HEK293 (cell line): ENCODE results near the gene KRABD2.

Source experiments
- ELK4 ChIP-seq: IDR thresholded peaks from 2 replicates; pipeline ENCODE4 v1.6.1; 2011; ENCODE audit warnings: mild to moderate bottlenecking, low read depth, low read length, borderline replicate concordance
- GLIS2 ChIP-seq: fragments of 450-650 bp; formaldehyde crosslinking; IDR thresholded peaks from 2 replicates; pipeline ENCODE4 v1.5.1; 2016; ENCODE audit warnings: missing biosample characterization, missing genetic modification characterization
- HOXA7 ChIP-seq: sonication (generic); formaldehyde crosslinking; IDR thresholded peaks from 2 replicates; pipeline ENCODE4 v1.8.1; 2022; ENCODE audit warnings: missing genetic modification reagents, borderline replicate concordance
- IKZF3 ChIP-seq: fragments of 450-650 bp; IDR thresholded peaks from 2 replicates; pipeline ENCODE4 v1.5.0; 2018; ENCODE audit warnings: missing biosample characterization, mild to moderate bottlenecking, missing genetic modification characterization, moderate library complexity
- MZF1 ChIP-seq: fragments of 450-650 bp; formaldehyde crosslinking; IDR thresholded peaks from 2 replicates; pipeline ENCODE4 v1.5.1; 2017; ENCODE audit warnings: missing biosample characterization, missing genetic modification characterization, borderline replicate concordance
- SCRT1 ChIP-seq: fragments of 450-650 bp; formaldehyde crosslinking; IDR thresholded peaks from 2 replicates; pipeline ENCODE4 v1.5.1; 2016; ENCODE audit warnings: missing biosample characterization, missing genetic modification characterization, borderline replicate concordance
- SETDB1 ChIP-seq: IDR thresholded peaks from one replicate; pipeline ENCODE4 v1.6.1; 2017; ENCODE audit warnings: mild to moderate bottlenecking, low read length, moderate library complexity, mixed read lengths; ENCODE audit not compliant: insufficient read length
- SP3 ChIP-seq: fragments of 450-650 bp; formaldehyde crosslinking; IDR thresholded peaks from 2 replicates; pipeline ENCODE4 v1.5.1; 2016; ENCODE audit warnings: missing biosample characterization, missing genetic modification characterization
- ZFP3 ChIP-seq: fragments of 450-650 bp; formaldehyde crosslinking; IDR thresholded peaks from 2 replicates; pipeline ENCODE4 v1.5.1; 2016; ENCODE audit warnings: low read depth, missing biosample characterization, missing genetic modification characterization
- ZIC2 ChIP-seq: fragments of 450-650 bp; formaldehyde crosslinking; IDR thresholded peaks from 2 replicates; pipeline ENCODE4 v1.5.1; 2016; ENCODE audit warnings: missing biosample characterization, missing genetic modification characterization
- ZNF121 ChIP-seq: fragments of 450-650 bp; formaldehyde crosslinking; IDR thresholded peaks from 2 replicates; pipeline ENCODE4 v1.5.1; 2016; ENCODE audit warnings: missing biosample characterization, missing genetic modification characterization
- ZNF140 ChIP-seq: fragments of 450-650 bp; formaldehyde crosslinking; IDR thresholded peaks from 2 replicates; pipeline ENCODE4 v1.5.1; 2016; ENCODE audit warnings: missing biosample characterization, missing genetic modification characterization
- ZNF148 ChIP-seq: fragments of 450-650 bp; formaldehyde crosslinking; IDR thresholded peaks from 2 replicates; pipeline ENCODE4 v1.5.0; 2017; ENCODE audit warnings: missing biosample characterization, missing genetic modification characterization, borderline replicate concordance
- ZNF157 ChIP-seq: fragments of 450-650 bp; formaldehyde crosslinking; IDR thresholded peaks from 2 replicates; pipeline ENCODE4 v1.5.1; 2016; ENCODE audit warnings: missing biosample characterization, missing genetic modification characterization
- ZNF19 ChIP-seq: fragments of 450-650 bp; formaldehyde crosslinking; IDR thresholded peaks from 2 replicates; pipeline ENCODE4; 2016; ENCODE audit warnings: missing biosample characterization, missing genetic modification characterization, low read depth
- ZNF202 ChIP-seq: fragments of 450-650 bp; formaldehyde crosslinking; IDR thresholded peaks from 2 replicates; pipeline ENCODE4 v1.5.1; 2016; ENCODE audit warnings: missing biosample characterization, missing genetic modification characterization, borderline replicate concordance
- ZNF214 ChIP-seq: fragments of 450-650 bp; formaldehyde crosslinking; IDR thresholded peaks from 2 replicates; pipeline ENCODE4 v1.5.1; 2017; ENCODE audit warnings: missing biosample characterization, mild to moderate bottlenecking, missing genetic modification characterization, borderline replicate concordance
- ZNF221 ChIP-seq: fragments of 450-650 bp; formaldehyde crosslinking; IDR thresholded peaks from 2 replicates; pipeline ENCODE4 v1.5.1; 2017; ENCODE audit warnings: missing biosample characterization, missing genetic modification characterization, borderline replicate concordance
- ZNF248 ChIP-seq: fragments of 450-650 bp; formaldehyde crosslinking; IDR thresholded peaks from 2 replicates; pipeline ENCODE4 v1.5.1; 2017; ENCODE audit warnings: missing biosample characterization, missing genetic modification characterization
- ZNF266 ChIP-seq: fragments of 450-650 bp; formaldehyde crosslinking; IDR thresholded peaks from 2 replicates; pipeline ENCODE4 v1.5.1; 2016; ENCODE audit warnings: missing biosample characterization, missing genetic modification characterization, low read depth
- ZNF311 ChIP-seq: fragments of 450-650 bp; formaldehyde crosslinking; IDR thresholded peaks from 2 replicates; pipeline ENCODE4 v1.5.1; 2017; ENCODE audit warnings: missing biosample characterization, missing genetic modification characterization, borderline replicate concordance
- ZNF335 ChIP-seq: fragments of 450-650 bp; formaldehyde crosslinking; conservative IDR thresholded peaks from 2 replicates; pipeline ENCODE4 v1.5.1; 2016; ENCODE audit warnings: missing biosample characterization, missing genetic modification characterization
- ZNF394 ChIP-seq: fragments of 450-650 bp; formaldehyde crosslinking; IDR thresholded peaks from 2 replicates; pipeline ENCODE4 v1.5.1; 2016; ENCODE audit warnings: missing biosample characterization, missing genetic modification characterization, mild to moderate bottlenecking, moderate library complexity, borderline replicate concordance
- ZNF416 ChIP-seq: fragments of 450-650 bp; formaldehyde crosslinking; IDR thresholded peaks from 2 replicates; pipeline ENCODE4 v1.5.1; 2016; ENCODE audit warnings: missing biosample characterization, missing genetic modification characterization
- ZNF48 ChIP-seq: fragments of 450-650 bp; formaldehyde crosslinking; IDR thresholded peaks from 2 replicates; pipeline ENCODE4 v1.5.1; 2016; ENCODE audit warnings: missing biosample characterization, missing genetic modification characterization
- ZNF488 ChIP-seq: fragments of 450-650 bp; formaldehyde crosslinking; IDR thresholded peaks from 2 replicates; pipeline ENCODE4 v1.5.1; 2016; ENCODE audit warnings: missing biosample characterization, missing genetic modification characterization
- ZNF530 ChIP-seq: fragments of 450-650 bp; formaldehyde crosslinking; IDR thresholded peaks from 2 replicates; pipeline ENCODE4 v1.5.1; 2016; ENCODE audit warnings: low read depth, missing biosample characterization, missing genetic modification characterization
- ZNF548 ChIP-seq: fragments of 450-650 bp; formaldehyde crosslinking; IDR thresholded peaks from 2 replicates; pipeline ENCODE4 v1.5.1; 2016; ENCODE audit warnings: missing biosample characterization, missing genetic modification characterization
- ZNF624 ChIP-seq: fragments of 450-650 bp; formaldehyde crosslinking; IDR thresholded peaks from 2 replicates; pipeline ENCODE4 v1.5.1; 2017; ENCODE audit warnings: missing biosample characterization, missing genetic modification characterization
- ZNF639 ChIP-seq: fragments of 450-650 bp; formaldehyde crosslinking; IDR thresholded peaks from 2 replicates; pipeline ENCODE4 v1.5.1; 2016; ENCODE audit warnings: missing biosample characterization, missing genetic modification characterization
- ZNF645 ChIP-seq: fragments of 450-650 bp; formaldehyde crosslinking; IDR thresholded peaks from 2 replicates; pipeline ENCODE4; 2016; ENCODE audit warnings: missing biosample characterization, missing genetic modification characterization
- ZNF658 ChIP-seq: fragments of 450-650 bp; formaldehyde crosslinking; IDR thresholded peaks from 2 replicates; pipeline ENCODE4; 2016; ENCODE audit warnings: missing biosample characterization, missing genetic modification characterization
- ZNF660 ChIP-seq: fragments of 450-650 bp; IDR thresholded peaks from 2 replicates; pipeline ENCODE4 v1.5.1; 2018; ENCODE audit warnings: missing biosample characterization, mild to moderate bottlenecking, missing genetic modification characterization
- ZNF677 ChIP-seq: fragments of 450-650 bp; IDR thresholded peaks from 2 replicates; pipeline ENCODE4 v1.5.0; 2018; ENCODE audit warnings: missing biosample characterization, mild to moderate bottlenecking, missing genetic modification characterization, moderate library complexity
- ZSCAN16 ChIP-seq: fragments of 450-650 bp; formaldehyde crosslinking; IDR thresholded peaks from 2 replicates; pipeline ENCODE4 v1.5.1; 2016; ENCODE audit warnings: missing biosample characterization, missing genetic modification characterization

KRABD2 gene

GRCh38 chr17:8383143-8383822 lies 6.8 kb upstream of the KRABD2 start, which contains the start of gene RPL26 (continued):
- TF ChIP-seq ELK4: no peak
- no peak for TF ChIP-seq ZNF416 (tag by site-specific recombination)
- no peak for TF ChIP-seq ZNF548
- no peak for TF ChIP-seq ZNF311 (tag by site-specific recombination)
- TF ChIP-seq GLIS2 (tag by site-specific recombination): peak; percentile 69
- TF ChIP-seq ZNF624 (tag by site-specific recombination): no peak
- no peak for TF ChIP-seq ZNF19 (tag by site-specific recombination)
- TF ChIP-seq HOXA7 (CRISPR knock-in tag): no peak
- TF ChIP-seq ZNF48 (tag by site-specific recombination): no peak
- no peak for TF ChIP-seq ZNF148 (tag by site-specific recombination)
- peak; percentile 13; the same call in 1 of the 2 replicates for TF ChIP-seq ZSCAN16 (tag by site-specific recombination)
- peak; percentile 75 for TF ChIP-seq SP3 (tag by site-specific recombination)
- TF ChIP-seq ZNF645: no peak
- TF ChIP-seq ZNF202 (tag by site-specific recombination): no peak
- TF ChIP-seq ZNF221 (tag by site-specific recombination): no peak
- no peak; the same call in 1 of the 2 replicates for TF ChIP-seq ZNF121 (tag by site-specific recombination)
- TF ChIP-seq ZIC2: peak; percentile 42
- no peak for TF ChIP-seq ZNF214 (tag by site-specific recombination)
- TF ChIP-seq ZNF248 (tag by site-specific recombination): no peak
- TF ChIP-seq ZNF140 (tag by site-specific recombination): no peak
- TF ChIP-seq ZNF394: peak; percentile 64; the same call in 1 of the 2 replicates
- peak; percentile 51 for TF ChIP-seq SETDB1
- no peak for TF ChIP-seq ZNF266 (tag by site-specific recombination)
- TF ChIP-seq ZFP3 (tag by site-specific recombination): no peak
- peak; percentile 92 for TF ChIP-seq ZNF660
- no peak for TF ChIP-seq ZNF488 (tag by site-specific recombination)
- TF ChIP-seq ZNF157 (tag by site-specific recombination): no peak
- TF ChIP-seq ZNF335 (tag by site-specific recombination): no peak
- TF ChIP-seq ZNF677 (tag by site-specific recombination): no peak
- TF ChIP-seq ZNF658 (tag by site-specific recombination): no peak
- no peak for TF ChIP-seq SCRT1
- peak; percentile 85 for TF ChIP-seq IKZF3
- peak; percentile 97 for TF ChIP-seq ZNF639 (tag by site-specific recombination)
- TF ChIP-seq ZNF530: no peak
- TF ChIP-seq MZF1 (tag by site-specific recombination): peak; percentile 79; the same call in 1 of the 2 replicates
